Measurements from ENCODE around the gene KIF1A. TPM values are rescaled to one million over a fixed set of nuclear protein-coding genes. Genes with fewer than 3 reads are reported as not detected.

KIF1A gene
- total and polyA plus RNA-seq, 2 of the 13 experiments (the other 11 are each of a cell fraction or from before 2014, with no cell fraction given): 0.01 TPM; not detected in 1

DNA sequence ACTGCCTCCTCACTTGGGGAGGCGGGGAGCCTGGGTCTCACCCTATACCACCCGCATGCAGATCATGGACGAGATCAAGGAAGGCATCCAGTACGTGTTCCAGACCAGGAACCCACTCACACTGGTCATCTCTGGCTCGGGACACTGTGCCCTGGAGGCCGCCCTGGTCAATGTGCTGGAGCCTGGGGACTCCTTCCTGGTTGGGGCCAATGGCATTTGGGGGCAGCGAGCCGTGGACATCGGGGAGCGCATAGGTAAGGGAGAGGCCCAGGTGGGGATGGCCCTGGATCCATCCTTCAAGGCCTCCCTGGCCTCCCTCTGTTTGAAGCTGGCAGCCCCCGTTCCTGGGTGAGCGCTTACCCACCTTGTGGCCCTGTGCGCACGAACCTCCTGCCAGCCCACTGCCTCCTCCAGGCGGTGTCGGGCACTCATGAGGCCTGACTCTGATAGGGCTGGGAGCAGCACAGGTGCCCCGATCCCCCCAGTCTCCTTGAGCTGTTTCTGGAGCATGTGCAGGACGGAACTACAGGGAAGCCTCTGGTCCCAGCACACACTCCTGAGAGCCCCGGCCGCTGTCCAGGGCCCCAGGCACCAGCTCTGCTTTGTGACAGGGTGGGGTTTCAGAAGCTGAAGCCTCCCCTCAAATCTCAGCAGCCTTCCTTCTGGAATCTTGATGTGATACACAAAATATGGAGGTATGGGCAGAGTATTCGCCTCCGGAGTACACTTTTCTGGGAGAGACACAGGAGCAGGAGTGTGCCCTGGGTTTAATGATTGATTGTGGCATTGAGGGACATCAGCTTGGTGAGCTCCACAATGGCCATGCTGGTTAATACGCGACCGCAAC is 49.3 kb upstream of the KIF1A start (continued):
- TF ChIP-seq, protein P1, sequence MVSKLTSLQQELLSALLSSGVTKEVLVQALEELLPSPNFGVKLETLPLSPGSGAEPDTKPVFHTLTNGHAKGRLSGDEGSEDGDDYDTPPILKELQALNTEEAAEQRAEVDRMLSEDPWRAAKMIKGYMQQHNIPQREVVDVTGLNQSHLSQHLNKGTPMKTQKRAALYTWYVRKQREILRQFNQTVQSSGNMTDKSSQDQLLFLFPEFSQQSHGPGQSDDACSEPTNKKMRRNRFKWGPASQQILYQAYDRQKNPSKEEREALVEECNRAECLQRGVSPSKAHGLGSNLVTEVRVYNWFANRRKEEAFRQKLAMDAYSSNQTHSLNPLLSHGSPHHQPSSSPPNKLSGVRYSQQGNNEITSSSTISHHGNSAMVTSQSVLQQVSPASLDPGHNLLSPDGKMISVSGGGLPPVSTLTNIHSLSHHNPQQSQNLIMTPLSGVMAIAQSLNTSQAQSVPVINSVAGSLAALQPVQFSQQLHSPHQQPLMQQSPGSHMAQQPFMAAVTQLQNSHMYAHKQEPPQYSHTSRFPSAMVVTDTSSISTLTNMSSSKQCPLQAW (CRISPR knock-in tag; IDR thresholded peaks at IDR 0.05): peak; percentile 19; the same call in 1 of the 2 replicates
- TF ChIP-seq ZFYVE20 (CRISPR knock-in tag; IDR thresholded peaks at IDR 0.05; ENCODE audit: borderline replicate concordance, low read depth): no peak
- TF ChIP-seq SRY (CRISPR knock-in tag; IDR thresholded peaks at IDR 0.05): 0 out of 2 replicates have a peak, but pooled peaks have one; percentile 37
- TF ChIP-seq THAP7 (CRISPR knock-in tag; IDR thresholded peaks at IDR 0.05): 0 out of 2 replicates have a peak, but pooled peaks have one; percentile 17
- peak; percentile 70; the same call in 1 of the 2 replicates for TF ChIP-seq ZNF572 (CRISPR knock-in tag; IDR thresholded peaks at IDR 0.05)
- TF ChIP-seq SOX13 (IDR thresholded peaks at IDR 0.05): no peak
- no peak for TF ChIP-seq SOX13 (CRISPR knock-in tag; conservative IDR thresholded peaks at IDR 0.05 in 1 of 2, IDR thresholded peaks at IDR 0.05 in 1 of 2)
- TF ChIP-seq, protein P2, sequence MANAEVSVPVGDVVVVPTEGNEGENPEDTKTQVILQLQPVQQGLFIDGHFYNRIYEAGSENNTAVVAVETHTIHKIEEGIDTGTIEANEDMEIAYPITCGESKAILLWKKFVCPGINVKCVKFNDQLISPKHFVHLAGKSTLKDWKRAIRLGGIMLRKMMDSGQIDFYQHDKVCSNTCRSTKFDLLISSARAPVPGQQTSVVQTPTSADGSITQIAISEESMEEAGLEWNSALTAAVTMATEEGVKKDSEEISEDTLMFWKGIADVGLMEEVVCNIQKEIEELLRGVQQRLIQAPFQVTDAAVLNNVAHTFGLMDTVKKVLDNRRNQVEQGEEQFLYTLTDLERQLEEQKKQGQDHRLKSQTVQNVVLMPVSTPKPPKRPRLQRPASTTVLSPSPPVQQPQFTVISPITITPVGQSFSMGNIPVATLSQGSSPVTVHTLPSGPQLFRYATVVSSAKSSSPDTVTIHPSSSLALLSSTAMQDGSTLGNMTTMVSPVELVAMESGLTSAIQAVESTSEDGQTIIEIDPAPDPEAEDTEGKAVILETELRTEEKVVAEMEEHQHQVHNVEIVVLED (CRISPR knock-in tag; IDR thresholded peaks at IDR 0.05; ENCODE audit: borderline replicate concordance): no peak
- TF ChIP-seq, protein P3, sequence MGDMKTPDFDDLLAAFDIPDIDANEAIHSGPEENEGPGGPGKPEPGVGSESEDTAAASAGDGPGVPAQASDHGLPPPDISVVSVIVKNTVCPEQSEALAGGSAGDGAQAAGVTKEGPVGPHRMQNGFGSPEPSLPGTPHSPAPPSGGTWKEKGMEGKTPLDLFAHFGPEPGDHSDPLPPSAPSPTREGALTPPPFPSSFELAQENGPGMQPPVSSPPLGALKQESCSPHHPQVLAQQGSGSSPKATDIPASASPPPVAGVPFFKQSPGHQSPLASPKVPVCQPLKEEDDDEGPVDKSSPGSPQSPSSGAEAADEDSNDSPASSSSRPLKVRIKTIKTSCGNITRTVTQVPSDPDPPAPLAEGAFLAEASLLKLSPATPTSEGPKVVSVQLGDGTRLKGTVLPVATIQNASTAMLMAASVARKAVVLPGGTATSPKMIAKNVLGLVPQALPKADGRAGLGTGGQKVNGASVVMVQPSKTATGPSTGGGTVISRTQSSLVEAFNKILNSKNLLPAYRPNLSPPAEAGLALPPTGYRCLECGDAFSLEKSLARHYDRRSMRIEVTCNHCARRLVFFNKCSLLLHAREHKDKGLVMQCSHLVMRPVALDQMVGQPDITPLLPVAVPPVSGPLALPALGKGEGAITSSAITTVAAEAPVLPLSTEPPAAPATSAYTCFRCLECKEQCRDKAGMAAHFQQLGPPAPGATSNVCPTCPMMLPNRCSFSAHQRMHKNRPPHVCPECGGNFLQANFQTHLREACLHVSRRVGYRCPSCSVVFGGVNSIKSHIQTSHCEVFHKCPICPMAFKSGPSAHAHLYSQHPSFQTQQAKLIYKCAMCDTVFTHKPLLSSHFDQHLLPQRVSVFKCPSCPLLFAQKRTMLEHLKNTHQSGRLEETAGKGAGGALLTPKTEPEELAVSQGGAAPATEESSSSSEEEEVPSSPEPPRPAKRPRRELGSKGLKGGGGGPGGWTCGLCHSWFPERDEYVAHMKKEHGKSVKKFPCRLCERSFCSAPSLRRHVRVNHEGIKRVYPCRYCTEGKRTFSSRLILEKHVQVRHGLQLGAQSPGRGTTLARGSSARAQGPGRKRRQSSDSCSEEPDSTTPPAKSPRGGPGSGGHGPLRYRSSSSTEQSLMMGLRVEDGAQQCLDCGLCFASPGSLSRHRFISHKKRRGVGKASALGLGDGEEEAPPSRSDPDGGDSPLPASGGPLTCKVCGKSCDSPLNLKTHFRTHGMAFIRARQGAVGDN (CRISPR knock-in tag; IDR thresholded peaks at IDR 0.05): peak; percentile 64; the same call in 1 of the 2 replicates
